Left kidney (tissue), 1 donor: ENCODE data around the gene C11orf98. TPM values are rescaled to one million over a fixed set of nuclear protein-coding genes. Genes with fewer than 3 reads are reported as not detected.

Experiments used
- polyA plus RNA-seq: library from polyadenylated mRNA; unstranded; fragments of 120-200 nt; gene quantifications from one replicate; pipeline ENCODE4 v1.2.1, GENCODE V29; 2013; ENCODE audit not compliant: insufficient read length

Gene C11orf98
- polyA plus RNA-seq, 1 donor = 59.0 TPM

Other genes starting within 250 kb of the C11orf98 start
- gene SCGB1A1, start 246.2 kb downstream of the C11orf98 start, polyA plus RNA-seq = not detected
- gene AHNAK, start 118.4 kb downstream of the C11orf98 start, polyA plus RNA-seq = 199 TPM
- gene EEF1G, start 91.3 kb downstream of the C11orf98 start, polyA plus RNA-seq = 2,043 TPM
- gene TUT1, start 73.7 kb downstream of the C11orf98 start, polyA plus RNA-seq = 24.8 TPM
- gene MTA2, start 63.3 kb downstream of the C11orf98 start, polyA plus RNA-seq = 108 TPM
- 36.4 TPM for gene EML3, start 52.4 kb downstream of the C11orf98 start, polyA plus RNA-seq
- gene ROM1, start 52.0 kb downstream of the C11orf98 start, polyA plus RNA-seq = 3.5 TPM
- 26.3 TPM for gene B3GAT3, start 43.2 kb downstream of the C11orf98 start, polyA plus RNA-seq
- gene GANAB, start 18.6 kb downstream of the C11orf98 start, polyA plus RNA-seq = 395 TPM
- 17.8 TPM for gene INTS5, start 11.9 kb downstream of the C11orf98 start, polyA plus RNA-seq
- 5.9 TPM for gene CSKMT, start 102 bp upstream of the C11orf98 start, polyA plus RNA-seq
- 7.5 TPM for gene UQCC3, start 6.5 kb upstream of the C11orf98 start, polyA plus RNA-seq
- gene LBHD1, start 7.1 kb upstream of the C11orf98 start, polyA plus RNA-seq = 9.0 TPM
- 140 TPM for gene UBXN1, start 13.9 kb upstream of the C11orf98 start, polyA plus RNA-seq
- gene LRRN4CL, start 24.3 kb upstream of the C11orf98 start, polyA plus RNA-seq = 0.78 TPM
- 68.3 TPM for gene BSCL2, start 42.2 kb upstream of the C11orf98 start, polyA plus RNA-seq
- 2.5 TPM for gene GNG3, start 42.5 kb upstream of the C11orf98 start, polyA plus RNA-seq
- gene HNRNPUL2, start 62.2 kb upstream of the C11orf98 start, polyA plus RNA-seq = 101 TPM
- gene TTC9C, start 63.3 kb upstream of the C11orf98 start, polyA plus RNA-seq = 43.1 TPM
- gene ZBTB3, start 89.0 kb upstream of the C11orf98 start, polyA plus RNA-seq = 8.1 TPM
- gene POLR2G, start 96.4 kb upstream of the C11orf98 start, polyA plus RNA-seq = 145 TPM
- 39.8 TPM for gene TAF6L, start 106.2 kb upstream of the C11orf98 start, polyA plus RNA-seq
- gene TMEM179B, start 122.2 kb upstream of the C11orf98 start, polyA plus RNA-seq = 66.4 TPM
- 25.0 TPM for gene TMEM223, start 126.8 kb upstream of the C11orf98 start, polyA plus RNA-seq
- gene NXF1, start 140.2 kb upstream of the C11orf98 start, polyA plus RNA-seq = 136 TPM
- 51.3 TPM for gene STX5, start 166.8 kb upstream of the C11orf98 start, polyA plus RNA-seq
- not detected for gene TEX54, start 167.6 kb upstream of the C11orf98 start, polyA plus RNA-seq
- 42.1 TPM for gene WDR74, start 174.4 kb upstream of the C11orf98 start, polyA plus RNA-seq
- 193 TPM for gene SLC3A2, start 215.7 kb upstream of the C11orf98 start, polyA plus RNA-seq